Keratinocyte (primary cell): ENCODE data around the gene LSM4. TPM values are rescaled to one million over a fixed set of nuclear protein-coding genes. Genes with fewer than 3 reads are reported as not detected.
"Not testable (repeated sequence)": the region's sequence is repeated elsewhere in the genome, so short reads cannot be mapped to it uniquely, and the experiment has no call there.

Source experiments
- DNase-seq: peaks from one replicate; pipeline ENCODE4 v3.0.0-alpha.2; 2011; ENCODE audit warnings: low read depth, missing footprints, low spot score
- FAIRE-seq: peaks from 2 replicates; lab custom pipeline; 2011; peaks lifted over from hg19 to GRCh38; lab: Jason Lieb, UNC
- H2AFZ ChIP-seq: 2 replicates; pipeline ENCODE4 v1.6.0; 2012; ENCODE audit warnings: low read length, control low read depth, inconsistent platforms; ENCODE audit not compliant: control insufficient read depth
- H3K27ac ChIP-seq: 2 replicates; pipeline ENCODE4 v1.5.1; 2011; ENCODE audit warnings: low read length; ENCODE audit not compliant: control insufficient read depth, insufficient read depth
- H3K27me3 ChIP-seq: 3 replicates; pipeline ENCODE4 v1.6.0; 2011; ENCODE audit warnings: low read length; ENCODE audit not compliant: control insufficient read depth, insufficient read depth; ENCODE audit errors: extremely low read depth
- H3K36me3 ChIP-seq, 2 experiments: 2 replicates in 1 of 2; 3 replicates in 1 of 2; pipeline ENCODE4 v1.5.1; 2011; ENCODE audit warnings: low read length in 2 of 2, mild to moderate bottlenecking in 1 of 2; ENCODE audit not compliant: control insufficient read depth in 2 of 2, insufficient read depth in 2 of 2; ENCODE audit errors: extremely low read depth in 1 of 2
- H3K4me1 ChIP-seq: 3 replicates; pipeline ENCODE4 v1.5.1; 2011; ENCODE audit warnings: low read length; ENCODE audit not compliant: control insufficient read depth, insufficient read depth; ENCODE audit errors: extremely low read depth
- H3K4me2 ChIP-seq: 3 replicates; pipeline ENCODE4 v1.6.0; 2011; ENCODE audit warnings: low read depth, low read length; ENCODE audit not compliant: control insufficient read depth, insufficient read depth; ENCODE audit errors: extremely low read depth
- H3K4me3 ChIP-seq, 3 experiments: fragments of 200-600 bp in 1 of 3; sonication (generic) in 1 of 3; 2 replicates in 2 of 3; 3 replicates in 1 of 3; pipeline ENCODE4 v1.5.1; 2011 to 2016; ENCODE audit warnings: low read length in 3 of 3, mild to moderate bottlenecking in 3 of 3, control low read depth in 2 of 3, inconsistent platforms in 1 of 3, low read depth in 1 of 3, mixed read lengths in 1 of 3, mixed run types in 1 of 3, moderate library complexity in 1 of 3; ENCODE audit not compliant: control insufficient read depth in 2 of 3, insufficient read depth in 2 of 3; ENCODE audit errors: extremely low read depth in 1 of 3
- H3K79me2 ChIP-seq: 2 replicates; pipeline ENCODE4 v1.6.0; 2012; ENCODE audit warnings: low read length; ENCODE audit not compliant: control insufficient read depth, insufficient read depth
- H3K9ac ChIP-seq: 3 replicates; pipeline ENCODE4 v1.6.0; 2011; ENCODE audit warnings: low read length; ENCODE audit not compliant: control insufficient read depth, insufficient read depth; ENCODE audit errors: extremely low read depth
- H3K9me1 ChIP-seq: 3 replicates; pipeline ENCODE4 v1.6.0; 2011; ENCODE audit warnings: low read length; ENCODE audit not compliant: control insufficient read depth, insufficient read depth; ENCODE audit errors: extremely low read depth
- H3K9me3 ChIP-seq: 2 replicates; pipeline ENCODE4 v1.5.1; 2012; ENCODE audit warnings: low read depth, low read length; ENCODE audit not compliant: control insufficient read depth
- H4K20me1 ChIP-seq: 3 replicates; pipeline ENCODE4 v1.6.0; 2011; ENCODE audit warnings: low read length; ENCODE audit not compliant: control insufficient read depth, insufficient read depth; ENCODE audit errors: extremely low read depth
- EZH2 ChIP-seq: IDR thresholded peaks from one replicate; pipeline ENCODE4 v1.6.1; 2012; ENCODE audit warnings: inconsistent platforms, mild to moderate bottlenecking, low read length, moderate library complexity
- dilution Hi-C: fragments of 300-500 bp; cut with MboI; formaldehyde crosslinking; loops from one replicate; pipeline ENCODE4 v1.7.0; 2020; ENCODE audit warnings: low sequenced_read_pairs; ENCODE audit not compliant: extremely low pct_ligation_motif_present
- polyA plus RNA-seq, 5 experiments: library from polyadenylated mRNA; depleted of rRNA in 3 of 5; stranded (reverse) in 3 of 5; stranded (forward) in 1 of 5; unstranded in 1 of 5; fragments of >200 nt; gene quantifications; 1 replicate in 1 of 5; 2 replicates in 3 of 5; 3 replicates in 1 of 5; pipeline versions ENCODE4 v1.2.1 to v1.2.3, GENCODE V29; 2011 to 2012; ENCODE audit warnings: missing spikeins in 2 of 5, low read depth in 1 of 5, low replicate concordance in 1 of 5
- TF ChIP-seq, protein P1 (sequence below), 3 experiments: IDR thresholded peaks in 1 of 3; conservative IDR thresholded peaks in 1 of 3; optimal IDR thresholded peaks in 1 of 3; 2 replicates in 2 of 3; 3 replicates in 1 of 3; pipeline versions ENCODE3 to v1.5.1; 2011; ENCODE audit warnings: low read length in 3 of 3, mild to moderate bottlenecking in 3 of 3, moderate library complexity in 2 of 3, control low read depth in 1 of 3, inconsistent platforms in 1 of 3; ENCODE audit not compliant: insufficient read depth in 2 of 3; ENCODE audit errors: extremely low read depth in 1 of 3

LSM4 gene
- polyA plus RNA-seq, 1 donor (not counting 4 experiments of a cell fraction or from before 2014, with no cell fraction given), result 162 TPM

DNA sequence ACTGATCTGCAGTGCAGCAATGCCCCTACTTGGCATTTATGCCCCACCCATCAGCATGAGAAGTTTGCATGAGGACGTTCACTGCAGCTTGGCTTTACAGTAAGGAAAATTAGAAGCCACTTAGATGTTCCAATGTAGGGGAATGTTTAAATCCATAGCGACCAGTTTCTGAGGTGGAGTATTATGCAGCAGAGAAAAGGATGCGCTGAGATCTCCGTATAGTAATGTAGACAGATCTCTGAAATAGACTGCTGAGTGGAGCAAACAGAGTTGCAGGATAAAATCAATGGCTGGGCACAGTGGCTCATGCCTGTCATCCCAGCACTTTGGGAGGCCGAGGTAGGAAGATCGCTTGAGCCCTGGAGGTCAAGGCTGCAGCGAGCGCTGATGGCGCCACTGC, 27.6 kb upstream of the LSM4 start:
- DNase-seq, result no peak
- no peaks in the 10 kb centered on the region for H3K27me3 ChIP-seq
- H3K36me3 ChIP-seq, result no peaks in the 10 kb centered on the region
- H3K4me3 ChIP-seq, result no peak overlapping the region
- dilution Hi-C loops, result no loop called here
- no peaks in the 10 kb centered on the region for H4K20me1 ChIP-seq
- no peak overlapping the region for H3K9ac ChIP-seq
- TF ChIP-seq, protein P1, sequence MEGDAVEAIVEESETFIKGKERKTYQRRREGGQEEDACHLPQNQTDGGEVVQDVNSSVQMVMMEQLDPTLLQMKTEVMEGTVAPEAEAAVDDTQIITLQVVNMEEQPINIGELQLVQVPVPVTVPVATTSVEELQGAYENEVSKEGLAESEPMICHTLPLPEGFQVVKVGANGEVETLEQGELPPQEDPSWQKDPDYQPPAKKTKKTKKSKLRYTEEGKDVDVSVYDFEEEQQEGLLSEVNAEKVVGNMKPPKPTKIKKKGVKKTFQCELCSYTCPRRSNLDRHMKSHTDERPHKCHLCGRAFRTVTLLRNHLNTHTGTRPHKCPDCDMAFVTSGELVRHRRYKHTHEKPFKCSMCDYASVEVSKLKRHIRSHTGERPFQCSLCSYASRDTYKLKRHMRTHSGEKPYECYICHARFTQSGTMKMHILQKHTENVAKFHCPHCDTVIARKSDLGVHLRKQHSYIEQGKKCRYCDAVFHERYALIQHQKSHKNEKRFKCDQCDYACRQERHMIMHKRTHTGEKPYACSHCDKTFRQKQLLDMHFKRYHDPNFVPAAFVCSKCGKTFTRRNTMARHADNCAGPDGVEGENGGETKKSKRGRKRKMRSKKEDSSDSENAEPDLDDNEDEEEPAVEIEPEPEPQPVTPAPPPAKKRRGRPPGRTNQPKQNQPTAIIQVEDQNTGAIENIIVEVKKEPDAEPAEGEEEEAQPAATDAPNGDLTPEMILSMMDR (optimal IDR thresholded peaks at IDR 0.05 in 1 of 3, IDR thresholded peaks at IDR 0.05 in 1 of 3, conservative IDR thresholded peaks at IDR 0.05 in 1 of 3; ENCODE audit: extremely low read depth in 1 of 3, insufficient read depth in 2 of 3, low read length in 3 of 3), result no peak
- no peak for TF ChIP-seq EZH2
- no peaks in the 10 kb centered on the region for H3K9me3 ChIP-seq
- no peaks in the 10 kb centered on the region for H3K79me2 ChIP-seq
- H3K4me2 ChIP-seq, result no peak overlapping the region
- no peak overlapping the region for H3K27ac ChIP-seq
- FAIRE-seq, result no peak
- H2AFZ ChIP-seq, result no peak overlapping the region
- peaks cover 9% of the 10 kb centered on the region for H3K4me1 ChIP-seq
- no peaks in the 10 kb centered on the region for H3K9me1 ChIP-seq

DNA sequence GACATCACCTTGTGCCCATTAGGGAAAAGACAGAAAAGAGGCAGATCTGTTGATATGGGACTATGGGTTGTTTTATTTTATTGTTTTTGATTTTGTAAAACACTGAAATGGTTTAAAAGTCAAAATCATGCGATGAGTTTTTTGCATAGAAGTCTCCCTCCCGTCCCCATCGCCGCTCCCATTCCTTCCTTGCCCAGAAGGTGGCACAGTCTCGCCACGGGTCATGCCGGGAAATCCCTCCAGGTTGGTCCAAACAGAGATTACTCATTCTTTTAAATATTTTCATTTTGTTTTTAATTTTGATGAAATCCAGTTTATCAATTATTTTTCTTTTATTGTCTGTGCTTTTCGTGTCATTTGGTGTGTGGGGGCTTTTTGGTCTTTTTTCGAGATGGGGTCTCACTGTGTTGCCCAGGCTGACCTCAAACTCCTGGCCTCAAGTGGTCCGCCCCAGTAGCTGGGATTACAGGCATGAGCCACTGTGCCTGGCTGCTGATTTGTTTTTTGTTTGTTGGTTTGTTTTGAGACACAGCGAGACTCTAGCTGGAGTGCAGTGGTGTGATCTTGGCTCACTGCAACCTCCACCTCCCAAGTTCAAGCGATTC, 26.8 kb upstream of the LSM4 start:
- no peak for TF ChIP-seq EZH2
- TF ChIP-seq, protein P1 (optimal IDR thresholded peaks at IDR 0.05 in 1 of 3, IDR thresholded peaks at IDR 0.05 in 1 of 3, conservative IDR thresholded peaks at IDR 0.05 in 1 of 3; ENCODE audit: extremely low read depth in 1 of 3, insufficient read depth in 2 of 3, low read length in 3 of 3), result peak; percentile 81 to 89 (median 86)
- H3K36me3 ChIP-seq, result no peaks in the 10 kb centered on the region
- H3K27me3 ChIP-seq, result no peaks in the 10 kb centered on the region
- no peaks in the 10 kb centered on the region for H3K9me3 ChIP-seq
- no peaks in the 10 kb centered on the region for H4K20me1 ChIP-seq
- no peak for FAIRE-seq
- no peak for DNase-seq
- H3K4me1 ChIP-seq, result peaks cover 14% of the 10 kb centered on the region
- no peak overlapping the region for H3K9ac ChIP-seq
- no peak overlapping the region for H3K4me3 ChIP-seq
- no peak overlapping the region for H3K4me2 ChIP-seq
- H3K27ac ChIP-seq, result no peak overlapping the region
- H3K9me1 ChIP-seq, result no peaks in the 10 kb centered on the region
- no peaks in the 10 kb centered on the region for H3K79me2 ChIP-seq
- H2AFZ ChIP-seq, result no peak overlapping the region
- dilution Hi-C loops, result no loop called here

DNA sequence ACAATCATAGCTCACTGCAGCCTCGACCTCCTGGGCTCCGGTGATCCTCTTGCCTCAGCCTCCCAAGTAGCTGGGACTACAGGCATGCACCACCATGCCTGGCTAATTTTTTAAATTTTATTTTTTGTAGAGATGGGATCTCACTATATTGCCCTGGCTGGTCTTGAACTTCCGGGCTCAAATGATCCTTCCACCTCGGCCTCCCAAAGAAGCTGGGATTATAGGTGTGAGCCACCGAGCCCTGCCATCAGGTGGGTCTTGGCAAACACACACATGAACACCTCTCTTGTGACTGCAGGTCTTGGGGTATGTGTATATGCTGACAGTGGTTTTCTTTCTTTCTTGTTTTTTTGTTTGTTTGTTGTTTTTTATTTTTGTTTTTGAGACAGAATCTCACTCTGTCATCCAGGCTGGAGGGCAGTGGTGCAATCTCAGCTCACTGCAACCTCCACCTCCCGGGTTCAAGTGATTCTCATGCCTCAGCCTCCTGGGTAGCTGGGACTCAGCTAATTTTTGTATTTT, 26.0 kb upstream of the LSM4 start:
- H3K27me3 ChIP-seq, FAIRE-seq, H3K27ac ChIP-seq, H3K9ac ChIP-seq, H3K79me2 ChIP-seq, dilution Hi-C loops, H3K4me2 ChIP-seq, H3K9me1 ChIP-seq, H3K4me3 ChIP-seq, H3K36me3 ChIP-seq, DNase-seq, H2AFZ ChIP-seq, H3K9me3 ChIP-seq, H4K20me1 ChIP-seq: not testable (repeated sequence)
- H3K4me1 ChIP-seq, result peaks cover 21% of the 10 kb centered on the region
